Muscle of leg (tissue), 11 donors: Measurements from ENCODE around the gene CYB5A. TPM values are rescaled to one million over a fixed set of nuclear protein-coding genes. Genes with fewer than 3 reads are reported as not detected.

ENCODE experiments used
- DNase-seq: peaks from one replicate; pipeline ENCODE4 v3.0.0; 2013
- H3K27ac ChIP-seq: one replicate; pipeline ENCODE4 v1.5.1; 2013; ENCODE audit warnings: mild to moderate bottlenecking, low read length, control low read depth
- H3K27me3 ChIP-seq: one replicate; pipeline ENCODE4 v1.6.1; 2013; ENCODE audit warnings: low read length; ENCODE audit not compliant: control insufficient read depth, insufficient read depth
- H3K36me3 ChIP-seq: one replicate; pipeline ENCODE4 v1.6.1; 2013; ENCODE audit warnings: low read length; ENCODE audit not compliant: control insufficient read depth, insufficient read depth
- H3K4me1 ChIP-seq: one replicate; pipeline ENCODE4 v1.6.1; 2013; ENCODE audit warnings: low read length; ENCODE audit not compliant: control insufficient read depth, insufficient read depth
- H3K4me3 ChIP-seq: one replicate; pipeline ENCODE4 v1.5.1; 2013; ENCODE audit warnings: low read length, control low read depth
- H3K9me3 ChIP-seq: replicated peaks from 2 replicates; pipeline ENCODE4 v1.6.1; 2013; ENCODE audit warnings: low read depth, low read length; ENCODE audit not compliant: control insufficient read depth
- WGBS: methylation state at CpG from one replicate; pipeline ENCODE4 v1.1.5; 2013; ENCODE audit warnings: missing lambda C conversion rate; ENCODE audit not compliant: insufficient coverage; 5-methylcytosine and 5-hydroxymethylcytosine counted together
- polyA plus RNA-seq, 8 donors: library from polyadenylated mRNA; unstranded; fragments of 120-200 nt; gene quantifications; one replicate each; pipeline versions ENCODE4 v1.2.1 to v1.2.3, GENCODE V29; 2013; ENCODE audit warnings: inconsistent platforms in 1 of 8, low replicate concordance in 1 of 8; ENCODE audit not compliant: insufficient read length in 8 of 8, insufficient read depth in 1 of 8
- total RNA-seq: library from RNA; stranded (reverse); fragments of 120-200 nt; gene quantifications from one replicate; pipeline ENCODE4 v1.2.4, GENCODE V29; 2013

CYB5A gene
- total and polyA plus RNA-seq, 9 donors, result 24.5 to 37.1 (median 30.9) TPM

GRCh38 chr18:74249181-74249968, 42.4 kb downstream of the CYB5A start:
- WGBS, result 100% methylated on average over 1 of the region's 11 CpGs
- Histone ChIP-seq H3K27me3 (no peaks in the 10 kb centered on the region), H3K9me3 (no peaks in the 10 kb centered on the region), H3K4me1 (no peaks in the 10 kb centered on the region), H3K27ac (no peak overlapping the region), H3K36me3 (no peaks in the 10 kb centered on the region), H3K4me3 (no peak overlapping the region)
- no peak for DNase-seq

- WGBS, result no CpG with 5 or more reads among the region's 4 CpGs
- H3K4me1 ChIP-seq, result no peaks in the 10 kb centered on the region
- no peak overlapping the region for H3K27ac ChIP-seq
Observed at GRCh38 chr18:74248595-74248994, 43.2 kb downstream of the CYB5A start.

GRCh38 chr18:74248189-74248588, 43.6 kb downstream of the CYB5A start:
- WGBS, result 89% methylated on average over 4 of the region's 6 CpGs

More at GRCh38 chr18:74248595-74248994, 43.2 kb downstream of the CYB5A start:
- Histone ChIP-seq H3K27me3 (no peaks in the 10 kb centered on the region), H3K36me3 (no peaks in the 10 kb centered on the region), H3K4me3 (no peak overlapping the region), H3K9me3 (no peaks in the 10 kb centered on the region)
- no peak for DNase-seq

GRCh38 chr18:74244554-74244953, 47.2 kb downstream of the CYB5A start:
- H3K4me3 ChIP-seq, result no peak overlapping the region
- no CpG with 5 or more reads among the region's 2 CpGs for WGBS
- no peaks in the 10 kb centered on the region for H3K4me1 ChIP-seq
- no peak for DNase-seq
- no peak overlapping the region for H3K27ac ChIP-seq
- no peaks in the 10 kb centered on the region for H3K9me3 ChIP-seq
- no peaks in the 10 kb centered on the region for H3K36me3 ChIP-seq
- H3K27me3 ChIP-seq, result peaks cover 5% of the 10 kb centered on the region

More at GRCh38 chr18:74248189-74248588, 43.6 kb downstream of the CYB5A start:
- Histone ChIP-seq H3K27ac (no peak overlapping the region), H3K9me3 (no peaks in the 10 kb centered on the region), H3K36me3 (no peaks in the 10 kb centered on the region), H3K4me3 (no peak overlapping the region), H3K4me1 (no peaks in the 10 kb centered on the region), H3K27me3 (no peaks in the 10 kb centered on the region)
- DNase-seq, result no peak

- Histone ChIP-seq H3K4me3 (no peak overlapping the region), H3K27me3 (peaks cover 5% of the 10 kb centered on the region), H3K27ac (no peak overlapping the region), H3K9me3 (no peaks in the 10 kb centered on the region), H3K36me3 (no peaks in the 10 kb centered on the region), H3K4me1 (no peaks in the 10 kb centered on the region)
- no peak for DNase-seq
- WGBS, result 14% methylated on average over 2 of the region's 4 CpGs
Observed at GRCh38 chr18:74243127-74243526, 48.6 kb downstream of the CYB5A start.

GRCh38 chr18:74242438-74243096, 49.2 kb downstream of the CYB5A start:
- Histone ChIP-seq H3K4me3 (no peak overlapping the region), H3K9me3 (no peaks in the 10 kb centered on the region), H3K36me3 (no peaks in the 10 kb centered on the region), H3K27me3 (peaks cover 5% of the 10 kb centered on the region), H3K4me1 (no peaks in the 10 kb centered on the region), H3K27ac (no peak overlapping the region)
- DNase-seq, result peak; percentile 11
- 83% methylated on average over 14 of the region's 17 CpGs for WGBS

- H3K4me3 ChIP-seq, result no peak overlapping the region
- H3K36me3 ChIP-seq, result no peaks in the 10 kb centered on the region
- no CpG with 5 or more reads among the region's 3 CpGs for WGBS
- H3K27ac ChIP-seq, result no peak overlapping the region
- H3K9me3 ChIP-seq, result no peaks in the 10 kb centered on the region
- H3K27me3 ChIP-seq, result peaks cover 5% of the 10 kb centered on the region
- DNase-seq, result no peak
- no peaks in the 10 kb centered on the region for H3K4me1 ChIP-seq
Observed at GRCh38 chr18:74241970-74242369, 49.8 kb downstream of the CYB5A start.

- Histone ChIP-seq H3K4me3 (no peak overlapping the region), H3K27me3 (peaks cover 5% of the 10 kb centered on the region), H3K4me1 (no peaks in the 10 kb centered on the region), H3K36me3 (no peaks in the 10 kb centered on the region), H3K27ac (no peak overlapping the region), H3K9me3 (no peaks in the 10 kb centered on the region)
- DNase-seq, result no peak
- WGBS, result no CpG with 5 or more reads among the region's 4 CpGs
Observed at GRCh38 chr18:74241426-74241825, 50.3 kb downstream of the CYB5A start.

GRCh38 chr18:74239567-74239966, 52.2 kb downstream of the CYB5A start:
- Histone ChIP-seq H3K27me3 (peaks cover 5% of the 10 kb centered on the region), H3K4me1 (no peaks in the 10 kb centered on the region), H3K4me3 (no peak overlapping the region), H3K27ac (no peak overlapping the region), H3K36me3 (no peaks in the 10 kb centered on the region), H3K9me3 (no peaks in the 10 kb centered on the region)
- DNase-seq, result no peak
- no CpG with 5 or more reads among the region's 1 CpG for WGBS

GRCh38 chr18:74234326-74235171, 57.2 kb downstream of the CYB5A start:
- Histone ChIP-seq H3K27ac (no peak overlapping the region), H3K27me3 (no peaks in the 10 kb centered on the region), H3K4me1 (no peaks in the 10 kb centered on the region), H3K36me3 (no peaks in the 10 kb centered on the region), H3K4me3 (no peak overlapping the region), H3K9me3 (no peaks in the 10 kb centered on the region)
- WGBS, result 42% methylated on average over 2 of the region's 10 CpGs
- peak; percentile 27 for DNase-seq
